DMS153 treated with DMSO at 0.1 percent for 48 hours (cell line): ENCODE measurements around the gene AUNIP.
A peak's percentile ranks its signal among the peaks of the same experiment; 100 is the strongest.

Source experiments
- DNase-seq: peaks from one replicate; lab custom pipeline; 2025; ENCODE audit not compliant: unreplicated experiment; lab: John Stamatoyannopoulos, UW

AUNIP gene

GRCh38 chr1:25811384-25812082, 47.7 kb downstream of the AUNIP start:
- no peak for DNase-seq

- peak; percentile 55 for DNase-seq
Observed at GRCh38 chr1:25810341-25811299, 48.6 kb downstream of the AUNIP start.

- DNase-seq = no peak
Observed at GRCh38 chr1:25809929-25810328, 49.3 kb downstream of the AUNIP start.

- DNase-seq = no peak
Observed at GRCh38 chr1:25809283-25809926, 49.9 kb downstream of the AUNIP start.

- DNase-seq = no peak
Observed at GRCh38 chr1:25808481-25809244, 50.6 kb downstream of the AUNIP start.

GRCh38 chr1:25807480-25808390, 51.5 kb downstream of the AUNIP start:
- DNase-seq = no peak

GRCh38 chr1:25806418-25806817, 52.8 kb downstream of the AUNIP start:
- DNase-seq = no peak

- no peak for DNase-seq
Observed at GRCh38 chr1:25805863-25806225, 53.4 kb downstream of the AUNIP start.

GRCh38 chr1:25804964-25805862, 54.0 kb downstream of the AUNIP start:
- no peak for DNase-seq

GRCh38 chr1:25804244-25804963, 54.9 kb downstream of the AUNIP start:
- DNase-seq = no peak

GRCh38 chr1:25803368-25803767, 55.9 kb downstream of the AUNIP start:
- DNase-seq = no peak

GRCh38 chr1:25802915-25803314, 56.3 kb downstream of the AUNIP start:
- DNase-seq = peak; percentile 15

GRCh38 chr1:25800703-25801377, 58.4 kb downstream of the AUNIP start:
- no peak for DNase-seq

GRCh38 chr1:25799935-25800702, 59.1 kb downstream of the AUNIP start, which contains the start of gene SELENON:
Gene SELENON (plus strand): TSS chr1:25800193. CDS start chr1:25800231, 38 bp downstream.
- peak; percentile 35 for DNase-seq

- DNase-seq = no peak
Observed at GRCh38 chr1:25799352-25799934, 59.8 kb downstream of the AUNIP start.

GRCh38 chr1:25798666-25799351, 60.4 kb downstream of the AUNIP start:
- DNase-seq = no peak
